ENCODE results near the gene ACTR3. TPM values are rescaled to one million over a fixed set of nuclear protein-coding genes. Genes with fewer than 3 reads are reported as not detected.

Gene ACTR3
- total and polyA plus RNA-seq, 2 experiments from 2014 or later: 63.7 to 137 TPM

DNA sequence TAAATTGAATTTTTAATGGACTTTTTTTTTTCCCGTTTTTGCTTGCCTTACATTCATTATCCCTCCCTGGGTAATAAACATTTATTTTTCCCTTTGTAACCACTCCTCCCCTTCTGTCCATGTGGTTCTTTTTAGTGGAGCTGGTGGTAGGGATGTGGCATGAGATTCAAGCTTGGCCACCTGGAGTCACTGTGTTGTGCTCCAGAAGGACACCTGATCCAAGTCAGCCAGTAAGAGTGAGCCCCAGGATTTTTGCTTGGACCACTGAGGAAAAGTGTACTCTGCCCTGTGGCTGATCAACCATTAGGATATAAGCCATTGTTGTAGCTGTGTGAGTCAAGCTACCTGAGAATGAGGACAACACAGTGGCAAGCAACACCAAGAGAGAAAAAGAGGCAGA, 11.1 kb upstream of the ACTR3 start:
- H4K20me1 ChIP-seq (replicated peaks; ENCODE audit: insufficient read depth): peaks cover 7% of the 10 kb centered on the region; the same call in 1 of the 2 replicates
- no peaks in the 10 kb centered on the region for H3K36me3 Mint-ChIP-seq (ENCODE audit: low read depth)
- no peak overlapping the region for H3K4me3 Mint-ChIP-seq
- H3K4me2 ChIP-seq: no peak overlapping the region
- H3K79me2 ChIP-seq (replicated peaks; ENCODE audit: insufficient read depth): no peaks in the 10 kb centered on the region
- H3K4me1 ChIP-seq (ENCODE audit: insufficient read depth): peaks cover 4% of the 10 kb centered on the region; the same call in 1 of the 2 replicates
- no peak overlapping the region for H3K4me3 ChIP-seq
- no peak overlapping the region for H2AFZ ChIP-seq
- no peaks in the 10 kb centered on the region for H3F3A ChIP-seq (replicated peaks; ENCODE audit: low read depth)
- H3K27me3 Mint-ChIP-seq (ENCODE audit: insufficient read depth, low read depth, poor library complexity): peaks cover 2% of the 10 kb centered on the region
- H3K27ac Mint-ChIP-seq: no peak overlapping the region
- H3K36me3 ChIP-seq (ENCODE audit: insufficient read depth): peaks cover 3% of the 10 kb centered on the region; the same call in 1 of the 2 replicates
- H3K9me3 Mint-ChIP-seq: no peaks in the 10 kb centered on the region
- peaks cover 7% of the 10 kb centered on the region for H3K4me1 Mint-ChIP-seq
- H3K27ac ChIP-seq (ENCODE audit: low read depth): no peak overlapping the region
- DNase-seq (ENCODE audit: low spot score) (peak; percentile 11), ATAC-seq (no peak)
- no peaks in the 10 kb centered on the region for H3K9me2 ChIP-seq (ENCODE audit: insufficient read depth)
- H3K27me3 ChIP-seq (ENCODE audit: insufficient read depth): 0 out of 2 replicates have a peak, but pooled peaks cover 5% of the 10 kb centered on the region
- TF ChIP-seq JUNB (IDR thresholded peaks at IDR 0.05; ENCODE audit: unreplicated experiment): no peak
- TF ChIP-seq, protein P1, sequence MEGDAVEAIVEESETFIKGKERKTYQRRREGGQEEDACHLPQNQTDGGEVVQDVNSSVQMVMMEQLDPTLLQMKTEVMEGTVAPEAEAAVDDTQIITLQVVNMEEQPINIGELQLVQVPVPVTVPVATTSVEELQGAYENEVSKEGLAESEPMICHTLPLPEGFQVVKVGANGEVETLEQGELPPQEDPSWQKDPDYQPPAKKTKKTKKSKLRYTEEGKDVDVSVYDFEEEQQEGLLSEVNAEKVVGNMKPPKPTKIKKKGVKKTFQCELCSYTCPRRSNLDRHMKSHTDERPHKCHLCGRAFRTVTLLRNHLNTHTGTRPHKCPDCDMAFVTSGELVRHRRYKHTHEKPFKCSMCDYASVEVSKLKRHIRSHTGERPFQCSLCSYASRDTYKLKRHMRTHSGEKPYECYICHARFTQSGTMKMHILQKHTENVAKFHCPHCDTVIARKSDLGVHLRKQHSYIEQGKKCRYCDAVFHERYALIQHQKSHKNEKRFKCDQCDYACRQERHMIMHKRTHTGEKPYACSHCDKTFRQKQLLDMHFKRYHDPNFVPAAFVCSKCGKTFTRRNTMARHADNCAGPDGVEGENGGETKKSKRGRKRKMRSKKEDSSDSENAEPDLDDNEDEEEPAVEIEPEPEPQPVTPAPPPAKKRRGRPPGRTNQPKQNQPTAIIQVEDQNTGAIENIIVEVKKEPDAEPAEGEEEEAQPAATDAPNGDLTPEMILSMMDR (conservative IDR thresholded peaks at IDR 0.05; ENCODE audit: low read depth in 2 of 2): peak in 1 of 2 experiments; percentile 11; a peak in 1 of 4 replicates

DNA sequence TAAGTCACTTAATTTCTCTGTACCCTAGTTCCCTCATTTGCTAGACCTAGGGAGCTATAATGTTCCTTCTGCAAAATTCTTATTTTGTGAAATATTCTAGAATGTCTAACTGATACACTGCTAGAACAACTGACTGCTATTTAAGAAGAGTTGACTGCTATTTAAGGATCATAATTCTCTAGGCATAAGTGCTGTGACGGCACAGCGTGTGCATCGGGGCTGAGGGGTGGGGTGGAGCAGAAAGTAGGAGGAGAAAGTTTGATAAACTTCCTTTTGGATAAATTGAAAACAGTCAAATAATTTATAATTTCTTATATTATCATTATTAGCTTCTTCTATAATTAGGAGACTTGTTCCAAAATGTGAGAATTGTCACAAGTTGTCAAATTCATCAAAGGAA, 10.4 kb upstream of the ACTR3 start:
- H4K20me1 ChIP-seq (replicated peaks; ENCODE audit: insufficient read depth): peaks cover 7% of the 10 kb centered on the region; the same call in 1 of the 2 replicates
- no peaks in the 10 kb centered on the region for H3F3A ChIP-seq (replicated peaks; ENCODE audit: low read depth)
- Mint-ChIP-seq H3K27ac (no peak overlapping the region), H3K4me3 (no peak overlapping the region), H3K9me3 (no peaks in the 10 kb centered on the region), H3K36me3 (ENCODE audit: low read depth) (no peaks in the 10 kb centered on the region), H3K4me1 (peaks cover 7% of the 10 kb centered on the region), H3K27me3 (ENCODE audit: insufficient read depth, low read depth, poor library complexity) (peaks cover 2% of the 10 kb centered on the region)
- H3K79me2 ChIP-seq (replicated peaks; ENCODE audit: insufficient read depth): no peaks in the 10 kb centered on the region
- no peak overlapping the region for H2AFZ ChIP-seq
- H3K4me3 ChIP-seq: no peak overlapping the region
- DNase-seq (ENCODE audit: low spot score) (no peak), ATAC-seq (no peak)
- no peak overlapping the region for H3K4me2 ChIP-seq
- H3K9me2 ChIP-seq (ENCODE audit: insufficient read depth): no peaks in the 10 kb centered on the region
- H3K27ac ChIP-seq (ENCODE audit: low read depth): no peak overlapping the region
- 0 out of 2 replicates have a peak, but pooled peaks cover 5% of the 10 kb centered on the region for H3K27me3 ChIP-seq (ENCODE audit: insufficient read depth)
- H3K4me1 ChIP-seq (ENCODE audit: insufficient read depth): peaks cover 4% of the 10 kb centered on the region; the same call in 1 of the 2 replicates
- peaks cover 3% of the 10 kb centered on the region; the same call in 1 of the 2 replicates for H3K36me3 ChIP-seq (ENCODE audit: insufficient read depth)
- TF ChIP-seq EZH2 (IDR thresholded peaks at IDR 0.05; ENCODE audit: low read depth, unreplicated experiment) (no peak), POLR2AphosphoS5 (IDR thresholded peaks at IDR 0.05; ENCODE audit: low read depth) (no peak), CREB1 (CRISPR knock-in tag; IDR thresholded peaks at IDR 0.05; ENCODE audit: low read depth) (no peak), JUNB (IDR thresholded peaks at IDR 0.05; ENCODE audit: unreplicated experiment) (no peak), STAT1 (IDR thresholded peaks at IDR 0.05; ENCODE audit: unreplicated experiment) (no peak)
- TF ChIP-seq, protein P2, sequence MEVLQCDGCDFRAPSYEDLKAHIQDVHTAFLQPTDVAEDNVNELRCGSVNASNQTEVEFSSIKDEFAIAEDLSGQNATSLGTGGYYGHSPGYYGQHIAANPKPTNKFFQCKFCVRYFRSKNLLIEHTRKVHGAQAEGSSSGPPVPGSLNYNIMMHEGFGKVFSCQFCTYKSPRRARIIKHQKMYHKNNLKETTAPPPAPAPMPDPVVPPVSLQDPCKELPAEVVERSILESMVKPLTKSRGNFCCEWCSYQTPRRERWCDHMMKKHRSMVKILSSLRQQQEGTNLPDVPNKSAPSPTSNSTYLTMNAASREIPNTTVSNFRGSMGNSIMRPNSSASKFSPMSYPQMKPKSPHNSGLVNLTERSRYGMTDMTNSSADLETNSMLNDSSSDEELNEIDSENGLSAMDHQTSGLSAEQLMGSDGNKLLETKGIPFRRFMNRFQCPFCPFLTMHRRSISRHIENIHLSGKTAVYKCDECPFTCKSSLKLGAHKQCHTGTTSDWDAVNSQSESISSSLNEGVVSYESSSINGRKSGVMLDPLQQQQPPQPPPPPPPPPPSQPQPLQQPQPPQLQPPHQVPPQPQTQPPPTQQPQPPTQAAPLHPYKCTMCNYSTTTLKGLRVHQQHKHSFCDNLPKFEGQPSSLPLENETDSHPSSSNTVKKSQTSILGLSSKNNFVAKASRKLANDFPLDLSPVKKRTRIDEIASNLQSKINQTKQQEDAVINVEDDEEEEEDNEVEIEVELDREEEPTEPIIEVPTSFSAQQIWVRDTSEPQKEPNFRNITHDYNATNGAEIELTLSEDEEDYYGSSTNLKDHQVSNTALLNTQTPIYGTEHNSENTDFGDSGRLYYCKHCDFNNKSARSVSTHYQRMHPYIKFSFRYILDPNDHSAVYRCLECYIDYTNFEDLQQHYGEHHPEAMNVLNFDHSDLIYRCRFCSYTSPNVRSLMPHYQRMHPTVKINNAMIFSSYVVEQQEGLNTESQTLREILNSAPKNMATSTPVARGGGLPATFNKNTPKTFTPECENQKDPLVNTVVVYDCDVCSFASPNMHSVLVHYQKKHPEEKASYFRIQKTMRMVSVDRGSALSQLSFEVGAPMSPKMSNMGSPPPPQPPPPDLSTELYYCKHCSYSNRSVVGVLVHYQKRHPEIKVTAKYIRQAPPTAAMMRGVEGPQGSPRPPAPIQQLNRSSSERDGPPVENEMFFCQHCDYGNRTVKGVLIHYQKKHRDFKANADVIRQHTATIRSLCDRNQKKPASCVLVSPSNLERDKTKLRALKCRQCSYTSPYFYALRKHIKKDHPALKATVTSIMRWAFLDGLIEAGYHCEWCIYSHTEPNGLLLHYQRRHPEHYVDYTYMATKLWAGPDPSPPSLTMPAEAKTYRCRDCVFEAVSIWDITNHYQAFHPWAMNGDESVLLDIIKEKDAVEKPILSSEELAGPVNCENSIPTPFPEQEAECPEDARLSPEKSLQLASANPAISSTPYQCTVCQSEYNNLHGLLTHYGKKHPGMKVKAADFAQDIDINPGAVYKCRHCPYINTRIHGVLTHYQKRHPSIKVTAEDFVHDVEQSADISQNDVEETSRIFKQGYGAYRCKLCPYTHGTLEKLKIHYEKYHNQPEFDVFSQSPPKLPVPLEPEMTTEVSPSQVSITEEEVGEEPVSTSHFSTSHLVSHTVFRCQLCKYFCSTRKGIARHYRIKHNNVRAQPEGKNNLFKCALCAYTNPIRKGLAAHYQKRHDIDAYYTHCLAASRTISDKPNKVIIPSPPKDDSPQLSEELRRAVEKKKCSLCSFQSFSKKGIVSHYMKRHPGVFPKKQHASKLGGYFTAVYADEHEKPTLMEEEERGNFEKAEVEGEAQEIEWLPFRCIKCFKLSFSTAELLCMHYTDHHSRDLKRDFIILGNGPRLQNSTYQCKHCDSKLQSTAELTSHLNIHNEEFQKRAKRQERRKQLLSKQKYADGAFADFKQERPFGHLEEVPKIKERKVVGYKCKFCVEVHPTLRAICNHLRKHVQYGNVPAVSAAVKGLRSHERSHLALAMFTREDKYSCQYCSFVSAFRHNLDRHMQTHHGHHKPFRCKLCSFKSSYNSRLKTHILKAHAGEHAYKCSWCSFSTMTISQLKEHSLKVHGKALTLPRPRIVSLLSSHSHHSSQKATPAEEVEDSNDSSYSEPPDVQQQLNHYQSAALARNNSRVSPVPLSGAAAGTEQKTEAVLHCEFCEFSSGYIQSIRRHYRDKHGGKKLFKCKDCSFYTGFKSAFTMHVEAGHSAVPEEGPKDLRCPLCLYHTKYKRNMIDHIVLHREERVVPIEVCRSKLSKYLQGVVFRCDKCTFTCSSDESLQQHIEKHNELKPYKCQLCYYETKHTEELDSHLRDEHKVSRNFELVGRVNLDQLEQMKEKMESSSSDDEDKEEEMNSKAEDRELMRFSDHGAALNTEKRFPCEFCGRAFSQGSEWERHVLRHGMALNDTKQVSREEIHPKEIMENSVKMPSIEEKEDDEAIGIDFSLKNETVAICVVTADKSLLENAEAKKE (CRISPR knock-in tag; IDR thresholded peaks at IDR 0.05): no peak
- TF ChIP-seq, protein P3, sequence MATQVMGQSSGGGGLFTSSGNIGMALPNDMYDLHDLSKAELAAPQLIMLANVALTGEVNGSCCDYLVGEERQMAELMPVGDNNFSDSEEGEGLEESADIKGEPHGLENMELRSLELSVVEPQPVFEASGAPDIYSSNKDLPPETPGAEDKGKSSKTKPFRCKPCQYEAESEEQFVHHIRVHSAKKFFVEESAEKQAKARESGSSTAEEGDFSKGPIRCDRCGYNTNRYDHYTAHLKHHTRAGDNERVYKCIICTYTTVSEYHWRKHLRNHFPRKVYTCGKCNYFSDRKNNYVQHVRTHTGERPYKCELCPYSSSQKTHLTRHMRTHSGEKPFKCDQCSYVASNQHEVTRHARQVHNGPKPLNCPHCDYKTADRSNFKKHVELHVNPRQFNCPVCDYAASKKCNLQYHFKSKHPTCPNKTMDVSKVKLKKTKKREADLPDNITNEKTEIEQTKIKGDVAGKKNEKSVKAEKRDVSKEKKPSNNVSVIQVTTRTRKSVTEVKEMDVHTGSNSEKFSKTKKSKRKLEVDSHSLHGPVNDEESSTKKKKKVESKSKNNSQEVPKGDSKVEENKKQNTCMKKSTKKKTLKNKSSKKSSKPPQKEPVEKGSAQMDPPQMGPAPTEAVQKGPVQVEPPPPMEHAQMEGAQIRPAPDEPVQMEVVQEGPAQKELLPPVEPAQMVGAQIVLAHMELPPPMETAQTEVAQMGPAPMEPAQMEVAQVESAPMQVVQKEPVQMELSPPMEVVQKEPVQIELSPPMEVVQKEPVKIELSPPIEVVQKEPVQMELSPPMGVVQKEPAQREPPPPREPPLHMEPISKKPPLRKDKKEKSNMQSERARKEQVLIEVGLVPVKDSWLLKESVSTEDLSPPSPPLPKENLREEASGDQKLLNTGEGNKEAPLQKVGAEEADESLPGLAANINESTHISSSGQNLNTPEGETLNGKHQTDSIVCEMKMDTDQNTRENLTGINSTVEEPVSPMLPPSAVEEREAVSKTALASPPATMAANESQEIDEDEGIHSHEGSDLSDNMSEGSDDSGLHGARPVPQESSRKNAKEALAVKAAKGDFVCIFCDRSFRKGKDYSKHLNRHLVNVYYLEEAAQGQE (IDR thresholded peaks at IDR 0.05; ENCODE audit: unreplicated experiment): no peak
- TF ChIP-seq, protein P4, sequence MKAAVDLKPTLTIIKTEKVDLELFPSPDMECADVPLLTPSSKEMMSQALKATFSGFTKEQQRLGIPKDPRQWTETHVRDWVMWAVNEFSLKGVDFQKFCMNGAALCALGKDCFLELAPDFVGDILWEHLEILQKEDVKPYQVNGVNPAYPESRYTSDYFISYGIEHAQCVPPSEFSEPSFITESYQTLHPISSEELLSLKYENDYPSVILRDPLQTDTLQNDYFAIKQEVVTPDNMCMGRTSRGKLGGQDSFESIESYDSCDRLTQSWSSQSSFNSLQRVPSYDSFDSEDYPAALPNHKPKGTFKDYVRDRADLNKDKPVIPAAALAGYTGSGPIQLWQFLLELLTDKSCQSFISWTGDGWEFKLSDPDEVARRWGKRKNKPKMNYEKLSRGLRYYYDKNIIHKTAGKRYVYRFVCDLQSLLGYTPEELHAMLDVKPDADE (IDR thresholded peaks at IDR 0.05): no peak

All from GM23338 (cell line).